ENCODE data around the gene YPEL1.

The YPEL1 gene, protein sequence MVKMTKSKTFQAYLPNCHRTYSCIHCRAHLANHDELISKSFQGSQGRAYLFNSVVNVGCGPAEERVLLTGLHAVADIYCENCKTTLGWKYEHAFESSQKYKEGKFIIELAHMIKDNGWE

DNA sequence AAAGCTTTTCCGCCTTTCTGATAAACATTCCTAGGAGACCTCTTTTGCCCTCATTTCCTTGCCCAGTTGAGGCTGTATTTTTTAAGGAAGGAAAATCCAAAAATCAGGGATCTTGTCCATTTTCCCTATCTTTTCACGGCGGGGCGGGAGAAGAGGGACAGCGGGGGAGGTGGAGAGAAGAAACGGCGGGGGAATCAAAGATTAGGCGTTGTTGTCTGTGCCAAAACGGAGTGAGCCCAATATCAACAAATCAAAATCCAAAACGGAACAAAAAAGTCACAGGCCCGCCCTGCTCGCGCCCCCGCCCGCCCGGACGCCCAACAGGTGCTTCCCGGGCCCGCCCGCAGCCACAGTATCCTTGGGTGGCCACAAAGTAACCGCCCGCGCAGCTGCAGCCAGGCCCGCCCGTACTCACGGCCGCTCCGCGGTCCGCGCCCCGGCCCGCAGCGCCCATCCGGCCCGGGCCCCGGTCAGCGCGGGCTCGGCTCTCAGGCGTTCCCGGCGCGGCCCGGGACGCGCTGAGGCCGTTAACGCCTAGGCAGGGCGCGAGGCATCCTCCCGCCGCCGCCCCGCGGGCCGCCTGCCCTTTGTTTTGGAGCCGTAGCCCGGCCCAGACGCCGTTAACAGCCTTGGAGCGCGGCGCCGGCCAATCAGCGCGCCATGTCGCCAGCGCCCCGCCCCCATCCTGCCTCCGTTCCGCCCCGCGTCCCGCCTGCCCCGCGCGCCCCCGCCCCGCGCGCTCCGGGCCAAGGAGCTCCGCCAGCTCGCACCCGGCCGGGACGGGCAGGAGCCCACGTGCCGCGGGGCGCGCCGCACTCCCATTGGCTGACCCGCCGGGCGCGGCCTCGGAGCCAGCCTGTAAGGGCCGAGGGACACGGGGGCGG, at the start of gene YPEL1:
Gene YPEL1, minus strand, starts transcription at position 595 of the 884 bp plus-strand sequence. CDS start 25,050 bp downstream, outside the sequence.
- Histone ChIP-seq H3K4me3 (ENCODE audit: low read depth, low read length) (peak within 1 kb of the TSS; percentile 95), H3K27ac (ENCODE audit: low read depth, low read length) (no peak within 1 kb of the TSS), H3K27me3 (ENCODE audit: control insufficient read depth, insufficient read depth, low read length) (peaks cover 51% of the 10 kb centered on the region), H3K9me3 (ENCODE audit: control insufficient read depth, insufficient read depth, low read depth, low read length) (no peaks in the 10 kb centered on the region), H3K4me1 (ENCODE audit: control insufficient read depth, insufficient read depth, low read length) (peaks cover 12% of the 10 kb centered on the region), H3K9ac (ENCODE audit: low read length) (peak within 1 kb of the TSS; percentile 47), H3K36me3 (ENCODE audit: control insufficient read depth, insufficient read depth, low read length) (no peaks in the 10 kb centered on the region)

- H3K9ac ChIP-seq (ENCODE audit: low read length) = no peak overlapping the region
- H3K9me3 ChIP-seq (ENCODE audit: control insufficient read depth, insufficient read depth, low read depth, low read length) = no peaks in the 10 kb centered on the region
- H3K27me3 ChIP-seq (ENCODE audit: control insufficient read depth, insufficient read depth, low read length) = no peaks in the 10 kb centered on the region
- no peak overlapping the region for H3K27ac ChIP-seq (ENCODE audit: low read depth, low read length)
- H3K4me3 ChIP-seq (ENCODE audit: low read depth, low read length) = no peak overlapping the region
- peaks cover 41% of the 10 kb centered on the region for H3K36me3 ChIP-seq (ENCODE audit: control insufficient read depth, insufficient read depth, low read length)
- no peaks in the 10 kb centered on the region for H3K4me1 ChIP-seq (ENCODE audit: control insufficient read depth, insufficient read depth, low read length)
These were observed 44.7 kb upstream of the YPEL1 start for GRCh38 chr22:21780259-21780658.

DNA sequence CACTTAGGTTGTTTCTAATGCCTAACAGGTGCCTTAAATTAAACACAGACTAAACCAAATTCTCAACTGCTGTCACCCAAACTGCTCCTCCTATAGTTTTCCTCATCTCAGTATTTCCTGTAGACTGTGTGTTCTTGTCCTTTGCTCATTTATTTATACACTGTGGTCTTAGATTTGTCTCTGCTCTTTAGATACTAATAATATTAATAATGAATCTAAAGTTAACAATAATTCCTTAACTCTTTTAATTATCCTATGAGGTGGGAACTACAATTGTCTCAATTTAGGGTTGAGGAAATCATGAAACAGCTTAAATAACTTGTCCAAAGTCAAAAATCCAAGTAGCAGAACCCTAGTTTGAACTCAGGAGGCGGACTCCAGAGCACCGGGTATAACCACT, 43.9 kb upstream of the YPEL1 start:
- H3K36me3 ChIP-seq (ENCODE audit: control insufficient read depth, insufficient read depth, low read length) = peaks cover 34% of the 10 kb centered on the region
- H3K9me3 ChIP-seq (ENCODE audit: control insufficient read depth, insufficient read depth, low read depth, low read length) = no peaks in the 10 kb centered on the region

GRCh38 chr22:21778705-21779363, 43.2 kb upstream of the YPEL1 start:
- Histone ChIP-seq H3K27me3 (ENCODE audit: control insufficient read depth, insufficient read depth, low read length) (no peaks in the 10 kb centered on the region), H3K4me3 (ENCODE audit: low read depth, low read length) (no peak overlapping the region), H3K36me3 (ENCODE audit: control insufficient read depth, insufficient read depth, low read length) (peaks cover 37% of the 10 kb centered on the region), H3K27ac (ENCODE audit: low read depth, low read length) (no peak overlapping the region), H3K9ac (ENCODE audit: low read length) (no peak overlapping the region), H3K4me1 (ENCODE audit: control insufficient read depth, insufficient read depth, low read length) (no peaks in the 10 kb centered on the region), H3K9me3 (ENCODE audit: control insufficient read depth, insufficient read depth, low read depth, low read length) (no peaks in the 10 kb centered on the region)

More for the DNA sequence above, 43.9 kb upstream of the YPEL1 start:
- no peaks in the 10 kb centered on the region for H3K27me3 ChIP-seq (ENCODE audit: control insufficient read depth, insufficient read depth, low read length)
- no peaks in the 10 kb centered on the region for H3K4me1 ChIP-seq (ENCODE audit: control insufficient read depth, insufficient read depth, low read length)
- no peak overlapping the region for H3K27ac ChIP-seq (ENCODE audit: low read depth, low read length)
- H3K9ac ChIP-seq (ENCODE audit: low read length) = no peak overlapping the region
- no peak overlapping the region for H3K4me3 ChIP-seq (ENCODE audit: low read depth, low read length)

- H3K27me3 ChIP-seq (ENCODE audit: control insufficient read depth, insufficient read depth, low read length) = no peaks in the 10 kb centered on the region
- peaks cover 69% of the 10 kb centered on the region for H3K36me3 ChIP-seq (ENCODE audit: control insufficient read depth, insufficient read depth, low read length)
- no peaks in the 10 kb centered on the region for H3K9me3 ChIP-seq (ENCODE audit: control insufficient read depth, insufficient read depth, low read depth, low read length)
- no peaks in the 10 kb centered on the region for H3K4me1 ChIP-seq (ENCODE audit: control insufficient read depth, insufficient read depth, low read length)
- no peak overlapping the region for H3K9ac ChIP-seq (ENCODE audit: low read length)
- H3K27ac ChIP-seq (ENCODE audit: low read depth, low read length) = no peak overlapping the region
- H3K4me3 ChIP-seq (ENCODE audit: low read depth, low read length) = no peak overlapping the region
These were observed 36.0 kb upstream of the YPEL1 start for GRCh38 chr22:21771631-21771976.

DNA sequence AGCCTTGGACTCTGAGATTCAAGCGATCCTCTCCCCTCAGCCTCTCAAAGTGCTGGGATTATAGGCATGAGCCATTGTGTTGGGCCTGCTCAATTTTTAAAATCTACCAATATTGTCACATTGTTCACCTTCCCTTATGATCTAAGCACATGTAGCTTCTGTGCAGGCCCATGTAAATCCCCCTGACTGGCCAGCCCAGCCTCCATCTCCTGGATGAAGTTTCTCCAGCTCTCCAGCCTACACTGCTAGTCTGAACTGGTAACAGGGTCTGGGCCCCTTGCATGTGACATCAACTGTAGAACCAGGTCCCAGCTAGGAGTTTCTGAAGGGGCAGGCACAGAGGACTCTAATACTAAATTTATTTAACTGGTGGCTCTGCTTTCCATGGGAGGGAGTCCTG, 32.8 kb upstream of the YPEL1 start:
- Histone ChIP-seq H3K4me1 (ENCODE audit: control insufficient read depth, insufficient read depth, low read length) (no peaks in the 10 kb centered on the region), H3K27ac (ENCODE audit: low read depth, low read length) (no peak overlapping the region), H3K27me3 (ENCODE audit: control insufficient read depth, insufficient read depth, low read length) (no peaks in the 10 kb centered on the region), H3K9me3 (ENCODE audit: control insufficient read depth, insufficient read depth, low read depth, low read length) (no peaks in the 10 kb centered on the region), H3K4me3 (ENCODE audit: low read depth, low read length) (no peak overlapping the region), H3K36me3 (ENCODE audit: control insufficient read depth, insufficient read depth, low read length) (peaks cover 91% of the 10 kb centered on the region), H3K9ac (ENCODE audit: low read length) (no peak overlapping the region)

DNA sequence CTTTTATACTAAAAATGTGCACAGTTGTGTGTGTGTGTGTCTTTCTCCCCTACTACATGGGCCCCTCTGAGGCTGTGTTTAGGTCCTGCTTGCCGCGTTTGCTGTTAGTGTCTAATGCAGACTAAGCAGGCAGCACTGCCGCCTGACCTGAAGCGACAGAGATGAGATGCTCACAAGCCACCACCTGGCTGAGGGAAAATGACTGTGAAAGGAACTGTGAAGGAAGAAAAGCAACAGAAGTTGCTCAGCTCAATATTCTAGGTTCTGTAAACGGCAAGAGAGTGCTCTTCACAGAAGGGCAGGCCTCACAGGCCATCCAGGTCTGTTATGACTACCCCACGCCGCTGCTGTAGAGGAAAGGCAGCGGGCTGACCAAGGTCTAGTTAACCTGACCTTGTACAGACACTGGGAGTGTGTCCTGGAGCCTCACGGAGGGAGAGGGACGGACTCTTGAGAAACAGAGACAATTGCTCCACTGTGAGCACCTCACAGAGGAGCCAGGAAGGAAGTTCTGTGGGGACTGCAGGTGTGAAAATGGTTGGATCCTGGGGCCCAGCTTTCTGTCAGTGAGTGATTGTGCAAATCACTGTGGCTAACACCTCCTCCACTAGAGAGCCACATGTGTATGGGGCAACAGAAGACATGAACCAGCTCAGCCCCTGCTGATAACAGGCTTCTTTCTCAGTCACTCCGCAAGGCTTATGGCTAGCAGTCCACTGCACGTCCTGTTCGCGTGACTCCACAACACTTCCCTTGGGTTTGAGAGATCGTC, 31.3 kb upstream of the YPEL1 start:
- Histone ChIP-seq H3K9me3 (ENCODE audit: control insufficient read depth, insufficient read depth, low read depth, low read length) (no peaks in the 10 kb centered on the region), H3K27ac (ENCODE audit: low read depth, low read length) (no peak overlapping the region), H3K27me3 (ENCODE audit: control insufficient read depth, insufficient read depth, low read length) (no peaks in the 10 kb centered on the region), H3K9ac (ENCODE audit: low read length) (no peak overlapping the region), H3K36me3 (ENCODE audit: control insufficient read depth, insufficient read depth, low read length) (peaks cover 95% of the 10 kb centered on the region), H3K4me3 (ENCODE audit: low read depth, low read length) (no peak overlapping the region), H3K4me1 (ENCODE audit: control insufficient read depth, insufficient read depth, low read length) (no peaks in the 10 kb centered on the region)

DNA sequence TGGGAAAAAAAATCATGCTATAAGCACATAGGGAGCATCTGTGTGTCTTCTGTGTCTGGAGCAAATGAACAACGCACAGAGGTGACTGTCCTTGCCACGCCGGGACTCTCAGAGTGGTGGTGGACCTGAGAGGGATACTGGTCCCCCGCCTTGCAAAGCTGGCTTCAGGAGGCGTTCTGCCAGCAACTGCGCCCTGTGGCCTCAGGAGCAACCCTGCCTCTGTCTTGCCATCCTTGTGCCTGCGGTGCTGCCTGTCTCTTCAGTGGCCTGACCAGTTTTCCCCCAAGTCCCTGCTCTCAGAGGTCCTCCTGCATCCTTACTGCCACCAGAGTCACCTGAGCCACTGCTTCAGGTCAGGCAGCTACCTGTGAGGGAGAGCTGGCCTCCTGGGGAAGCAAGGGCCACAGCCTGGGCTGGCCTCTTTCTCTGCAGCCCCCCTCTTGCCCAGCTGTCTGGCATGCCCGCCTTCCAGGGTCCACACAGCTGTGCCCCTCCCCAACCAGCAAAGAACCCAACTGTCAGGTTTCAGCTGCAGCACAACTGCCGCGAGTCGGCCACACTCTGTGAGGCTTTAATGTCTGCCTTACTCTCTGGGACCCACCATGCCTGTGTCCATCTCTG, 30.4 kb upstream of the YPEL1 start:
- no peaks in the 10 kb centered on the region for H3K4me1 ChIP-seq (ENCODE audit: control insufficient read depth, insufficient read depth, low read length)
- H3K9ac ChIP-seq (ENCODE audit: low read length) = no peak overlapping the region
- H3K4me3 ChIP-seq (ENCODE audit: low read depth, low read length) = no peak overlapping the region
- H3K36me3 ChIP-seq (ENCODE audit: control insufficient read depth, insufficient read depth, low read length) = peaks cover 95% of the 10 kb centered on the region
- H3K27ac ChIP-seq (ENCODE audit: low read depth, low read length) = no peak overlapping the region
- no peaks in the 10 kb centered on the region for H3K9me3 ChIP-seq (ENCODE audit: control insufficient read depth, insufficient read depth, low read depth, low read length)
- H3K27me3 ChIP-seq (ENCODE audit: control insufficient read depth, insufficient read depth, low read length) = no peaks in the 10 kb centered on the region

DNA sequence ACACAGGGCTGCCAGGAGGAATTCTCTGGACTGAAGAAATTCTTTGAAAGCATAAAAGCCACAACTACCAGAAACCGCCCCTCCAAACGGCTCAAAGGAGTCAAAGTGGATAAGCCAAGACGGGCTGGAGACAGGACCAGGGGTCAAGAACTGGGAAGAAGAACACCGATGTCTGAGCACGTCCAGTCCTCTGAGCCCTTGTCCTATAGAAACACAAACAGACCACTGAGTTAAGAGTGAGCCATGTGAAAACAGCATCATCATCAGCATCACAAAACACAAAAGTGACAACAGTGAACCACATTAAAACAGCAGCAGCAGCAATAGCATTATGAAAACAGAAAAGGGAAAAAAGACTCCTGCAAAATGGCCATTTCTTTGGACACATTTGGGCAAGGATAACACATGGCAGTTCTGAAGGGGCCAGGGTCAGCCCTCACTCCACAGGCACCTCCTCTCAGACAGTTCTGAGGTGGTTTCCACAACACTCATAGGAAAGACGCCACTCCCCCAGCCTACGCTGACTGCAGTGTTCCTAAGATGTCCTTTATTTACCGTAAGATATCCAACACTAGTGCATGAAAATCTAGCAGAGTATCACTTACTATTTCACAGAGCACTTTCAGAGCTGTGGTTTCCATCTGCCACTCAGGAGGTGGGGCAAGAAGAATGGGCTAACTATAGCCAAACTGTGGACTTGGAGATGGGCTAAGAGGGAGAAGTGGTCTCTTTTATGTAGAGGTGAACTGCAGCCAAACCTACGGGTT, 28.6 kb upstream of the YPEL1 start:
- Histone ChIP-seq H3K27ac (ENCODE audit: low read depth, low read length) (no peak overlapping the region), H3K9me3 (ENCODE audit: control insufficient read depth, insufficient read depth, low read depth, low read length) (no peaks in the 10 kb centered on the region), H3K27me3 (ENCODE audit: control insufficient read depth, insufficient read depth, low read length) (no peaks in the 10 kb centered on the region), H3K9ac (ENCODE audit: low read length) (no peak overlapping the region), H3K36me3 (ENCODE audit: control insufficient read depth, insufficient read depth, low read length) (peaks cover 80% of the 10 kb centered on the region), H3K4me1 (ENCODE audit: control insufficient read depth, insufficient read depth, low read length) (no peaks in the 10 kb centered on the region), H3K4me3 (ENCODE audit: low read depth, low read length) (no peak overlapping the region)
